Stimulated activated CD4-positive, alpha-beta T cell treated with anti-CD3 and anti-CD28 coated beads, Interleukin-2, amount 100 ng/mL, for 48 hours (primary cell): ENCODE data around the gene EIF3I.
"Not testable (repeated sequence)": the region's sequence is repeated elsewhere in the genome, so short reads cannot be mapped to it uniquely, and the experiment has no call there.

ENCODE experiments used
- DNase-seq, 2 donors: peaks; one replicate each; pipeline ENCODE4 v3.0.0-alpha.2; 2020

The EIF3I gene

GRCh38 chr1:32232558-32233304 is 10.5 kb downstream of the EIF3I start:
- no peak for DNase-seq

GRCh38 chr1:32234792-32235191 is 12.6 kb downstream of the EIF3I start:
- no peak for DNase-seq

- no peak for DNase-seq
Observed at GRCh38 chr1:32239337-32239736, 17.1 kb downstream of the EIF3I start.

GRCh38 chr1:32239790-32240139 is 17.6 kb downstream of the EIF3I start:
- DNase-seq: no peak

- peak in 1 of 2 donors; percentile 35 for DNase-seq
Observed at GRCh38 chr1:32240140-32240951, 18.1 kb downstream of the EIF3I start.

- DNase-seq: no peak
Observed at GRCh38 chr1:32241001-32241763, 19.0 kb downstream of the EIF3I start.

- no peak for DNase-seq
Observed at GRCh38 chr1:32242341-32242851, 20.2 kb downstream of the EIF3I start.

- no peak for DNase-seq
Observed at GRCh38 chr1:32246888-32247273, 24.7 kb downstream of the EIF3I start, which contains the start of gene FAM167B. FAM167B (plus strand) TSS chr1:32247222; CDS start chr1:32247422, 200 bp downstream.

- no peak for DNase-seq
Observed at GRCh38 chr1:32247452-32247851, 25.2 kb downstream of the EIF3I start.

GRCh38 chr1:32247983-32248889 is 26.0 kb downstream of the EIF3I start:
- DNase-seq: peak; percentile 86 to 87

- DNase-seq: peak; percentile 60 to 63
Observed at GRCh38 chr1:32249831-32250525, 27.8 kb downstream of the EIF3I start.

GRCh38 chr1:32250893-32251716 is 28.9 kb downstream of the EIF3I start, which contains the start of gene LCK:
LCK (plus strand) TSS chr1:32251265; CDS start chr1:32274330, 23,065 bp downstream.
- peak; percentile 59 to 69 for DNase-seq

- DNase-seq: no peak
Observed at GRCh38 chr1:32255072-32256071, 33.2 kb downstream of the EIF3I start.

- DNase-seq: no peak
Observed at GRCh38 chr1:32256473-32257226, 34.4 kb downstream of the EIF3I start.

- DNase-seq: no peak
Observed at GRCh38 chr1:32257227-32257508, 35.0 kb downstream of the EIF3I start.

- not testable (repeated sequence) for DNase-seq
Observed at GRCh38 chr1:32263236-32263593, 41.0 kb downstream of the EIF3I start.

- DNase-seq: no peak
Observed at GRCh38 chr1:32263744-32264143, 41.5 kb downstream of the EIF3I start.

- DNase-seq: no peak
Observed at GRCh38 chr1:32265846-32266245, 43.6 kb downstream of the EIF3I start.
